ENCODE measurements around the gene KCNV2.

The KCNV2 gene

DNA sequence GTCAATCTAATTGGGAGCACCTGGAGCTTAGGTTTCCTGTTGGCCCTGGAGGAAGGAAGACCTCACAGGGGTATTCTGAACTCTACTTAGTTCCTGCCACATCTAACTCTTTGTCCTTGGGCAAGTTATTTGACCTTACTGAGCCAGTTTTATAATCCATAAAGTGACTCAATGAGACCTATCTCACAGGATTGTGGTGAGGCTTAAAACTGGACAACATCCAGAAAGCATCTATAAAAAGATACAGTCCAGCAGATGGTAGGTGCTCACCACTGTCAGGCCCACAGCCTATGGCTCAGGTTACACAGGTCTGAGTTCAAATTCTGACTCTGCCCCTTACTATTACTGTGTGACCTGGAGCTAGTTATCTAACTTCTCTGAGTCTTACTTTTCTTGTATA is 23.3 kb downstream of the KCNV2 start:
- no peaks in the 10 kb centered on the region for H3K4me1 ChIP-seq (ENCODE audit: low read length)
- DNase-seq: no peak
- no peaks in the 10 kb centered on the region for H3K36me3 ChIP-seq (replicated peaks; ENCODE audit: insufficient read depth, low read length)
- H3K4me2 ChIP-seq (ENCODE audit: low read depth, low read length): no peak overlapping the region
- no peaks in the 10 kb centered on the region for H3K79me2 ChIP-seq (ENCODE audit: low read length)
- no peaks in the 10 kb centered on the region for H4K20me1 ChIP-seq (ENCODE audit: insufficient read depth, low read length)
- H3K9me2 ChIP-seq (replicated peaks; ENCODE audit: insufficient read depth, low read length): no peaks in the 10 kb centered on the region
- no peaks in the 10 kb centered on the region for H3F3A ChIP-seq (ENCODE audit: insufficient read depth, low read length)
- no peaks in the 10 kb centered on the region for H3K9me3 ChIP-seq (replicated peaks; ENCODE audit: insufficient read depth, low read length)
- no peak overlapping the region for H3K9ac ChIP-seq (ENCODE audit: low read length)
- no peaks in the 10 kb centered on the region for H3K27me3 ChIP-seq (replicated peaks; ENCODE audit: insufficient read depth, low read length)
- no peak overlapping the region for H3K4me3 ChIP-seq (ENCODE audit: low read length)
- H2AFZ ChIP-seq (ENCODE audit: low read length): no peak overlapping the region
- TF ChIP-seq, protein P1, sequence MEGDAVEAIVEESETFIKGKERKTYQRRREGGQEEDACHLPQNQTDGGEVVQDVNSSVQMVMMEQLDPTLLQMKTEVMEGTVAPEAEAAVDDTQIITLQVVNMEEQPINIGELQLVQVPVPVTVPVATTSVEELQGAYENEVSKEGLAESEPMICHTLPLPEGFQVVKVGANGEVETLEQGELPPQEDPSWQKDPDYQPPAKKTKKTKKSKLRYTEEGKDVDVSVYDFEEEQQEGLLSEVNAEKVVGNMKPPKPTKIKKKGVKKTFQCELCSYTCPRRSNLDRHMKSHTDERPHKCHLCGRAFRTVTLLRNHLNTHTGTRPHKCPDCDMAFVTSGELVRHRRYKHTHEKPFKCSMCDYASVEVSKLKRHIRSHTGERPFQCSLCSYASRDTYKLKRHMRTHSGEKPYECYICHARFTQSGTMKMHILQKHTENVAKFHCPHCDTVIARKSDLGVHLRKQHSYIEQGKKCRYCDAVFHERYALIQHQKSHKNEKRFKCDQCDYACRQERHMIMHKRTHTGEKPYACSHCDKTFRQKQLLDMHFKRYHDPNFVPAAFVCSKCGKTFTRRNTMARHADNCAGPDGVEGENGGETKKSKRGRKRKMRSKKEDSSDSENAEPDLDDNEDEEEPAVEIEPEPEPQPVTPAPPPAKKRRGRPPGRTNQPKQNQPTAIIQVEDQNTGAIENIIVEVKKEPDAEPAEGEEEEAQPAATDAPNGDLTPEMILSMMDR (IDR thresholded peaks at IDR 0.05; ENCODE audit: low read length): no peak
- TF ChIP-seq EZH2 (optimal IDR thresholded peaks at IDR 0.05; ENCODE audit: low read depth, low read length) (no peak), EZH2phosphoT487 (IDR thresholded peaks at IDR 0.05; ENCODE audit: low read length) (no peak)
- no peak overlapping the region for H3K27ac ChIP-seq (ENCODE audit: low read length)

DNA sequence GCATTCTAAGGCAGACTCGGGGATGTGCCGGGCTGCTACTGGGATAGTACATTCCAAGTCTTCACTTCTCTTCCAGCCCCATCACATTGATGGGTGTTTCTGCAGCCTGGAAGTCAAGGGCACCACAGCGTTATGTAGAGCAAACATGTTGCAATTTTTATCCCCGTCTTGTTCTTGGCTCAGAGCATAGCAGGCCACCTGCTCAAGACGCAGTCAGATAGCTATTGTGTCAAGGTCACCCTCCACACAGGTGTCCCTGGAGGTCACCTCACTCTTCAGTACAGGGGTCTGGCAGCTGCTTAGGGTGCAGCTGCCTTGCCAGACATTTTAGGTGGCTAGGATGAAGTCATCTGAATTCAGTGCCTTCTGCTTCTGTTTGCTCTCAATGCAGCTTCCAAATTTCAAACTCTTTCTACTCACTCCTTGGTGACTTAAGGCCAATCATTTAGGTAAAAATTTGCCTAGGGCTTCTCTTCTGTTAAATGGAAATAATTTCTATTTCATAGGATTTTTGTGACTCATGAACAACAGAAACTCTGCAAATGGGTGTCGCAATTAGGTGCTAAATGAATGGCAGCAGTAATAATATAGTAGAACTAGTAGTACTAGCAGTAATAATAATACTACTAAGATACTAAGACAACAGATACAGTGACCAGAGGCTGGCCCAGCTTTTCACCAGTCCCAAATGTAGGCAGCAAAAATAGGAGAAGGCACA is 24.3 kb downstream of the KCNV2 start:
- TF ChIP-seq EZH2 (optimal IDR thresholded peaks at IDR 0.05; ENCODE audit: low read depth, low read length): no peak
- TF ChIP-seq, protein P1 (IDR thresholded peaks at IDR 0.05; ENCODE audit: low read length): no peak
- no peak for TF ChIP-seq EZH2phosphoT487 (IDR thresholded peaks at IDR 0.05; ENCODE audit: low read length)
- no peak for DNase-seq
- Histone ChIP-seq H3K36me3 (replicated peaks; ENCODE audit: insufficient read depth, low read length) (no peaks in the 10 kb centered on the region), H3F3A (ENCODE audit: insufficient read depth, low read length) (no peaks in the 10 kb centered on the region), H3K27me3 (replicated peaks; ENCODE audit: insufficient read depth, low read length) (no peaks in the 10 kb centered on the region), H3K4me1 (ENCODE audit: low read length) (no peaks in the 10 kb centered on the region), H3K9ac (ENCODE audit: low read length) (no peak overlapping the region), H3K79me2 (ENCODE audit: low read length) (no peaks in the 10 kb centered on the region), H3K4me2 (ENCODE audit: low read depth, low read length) (no peak overlapping the region), H3K27ac (ENCODE audit: low read length) (no peak overlapping the region), H3K9me3 (replicated peaks; ENCODE audit: insufficient read depth, low read length) (no peaks in the 10 kb centered on the region), H4K20me1 (ENCODE audit: insufficient read depth, low read length) (no peaks in the 10 kb centered on the region), H2AFZ (ENCODE audit: low read length) (no peak overlapping the region), H3K4me3 (ENCODE audit: low read length) (no peak overlapping the region), H3K9me2 (replicated peaks; ENCODE audit: insufficient read depth, low read length) (no peaks in the 10 kb centered on the region)

DNA sequence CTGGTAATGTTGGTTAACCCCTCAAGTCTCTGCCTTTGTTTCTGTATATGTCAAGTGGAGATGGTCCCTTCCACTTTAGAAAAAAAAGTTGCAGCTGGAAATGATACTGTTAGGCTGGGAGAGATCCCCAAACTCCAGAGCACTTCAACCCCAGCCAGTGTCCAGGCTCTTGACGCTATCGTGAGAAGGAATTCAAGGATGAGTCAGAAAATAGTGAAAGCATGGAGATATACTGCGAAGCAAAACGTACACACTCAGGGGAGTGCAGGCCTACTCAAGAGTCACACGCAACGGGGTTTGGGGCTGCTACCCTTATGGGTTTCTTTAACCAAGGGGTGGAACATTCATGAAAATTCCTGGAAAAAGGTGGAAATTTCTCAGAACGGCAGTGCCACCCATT is 24.9 kb downstream of the KCNV2 start:
- Histone ChIP-seq H3F3A (ENCODE audit: insufficient read depth, low read length) (no peaks in the 10 kb centered on the region), H3K36me3 (replicated peaks; ENCODE audit: insufficient read depth, low read length) (no peaks in the 10 kb centered on the region), H3K27ac (ENCODE audit: low read length) (no peak overlapping the region), H3K4me2 (ENCODE audit: low read depth, low read length) (no peak overlapping the region), H3K79me2 (ENCODE audit: low read length) (no peaks in the 10 kb centered on the region), H3K9me2 (replicated peaks; ENCODE audit: insufficient read depth, low read length) (no peaks in the 10 kb centered on the region), H3K4me3 (ENCODE audit: low read length) (no peak overlapping the region), H3K4me1 (ENCODE audit: low read length) (no peaks in the 10 kb centered on the region), H4K20me1 (ENCODE audit: insufficient read depth, low read length) (no peaks in the 10 kb centered on the region), H3K9me3 (replicated peaks; ENCODE audit: insufficient read depth, low read length) (no peaks in the 10 kb centered on the region), H3K9ac (ENCODE audit: low read length) (no peak overlapping the region), H2AFZ (ENCODE audit: low read length) (no peak overlapping the region), H3K27me3 (replicated peaks; ENCODE audit: insufficient read depth, low read length) (no peaks in the 10 kb centered on the region)
- no peak for DNase-seq
- TF ChIP-seq, protein P1 (IDR thresholded peaks at IDR 0.05; ENCODE audit: low read length): no peak
- TF ChIP-seq EZH2 (optimal IDR thresholded peaks at IDR 0.05; ENCODE audit: low read depth, low read length) (no peak), EZH2phosphoT487 (IDR thresholded peaks at IDR 0.05; ENCODE audit: low read length) (no peak)
